GM23338 (cell line): ENCODE data around the gene STARD3. TPM values are rescaled to one million over a fixed set of nuclear protein-coding genes. Genes with fewer than 3 reads are reported as not detected.

Experiments
- ATAC-seq: fragments of 200-7000 bp; cut with Tn5 transposase; 3 replicates; pipeline ENCODE4 v1.9.1; 2020
- DNase-seq: peaks from one replicate; pipeline ENCODE4 v3.0.0-alpha.2; 2015; ENCODE audit warnings: low spot score
- H2AFZ ChIP-seq: fragments of 200-600 bp; sonication (generic); 2 replicates; pipeline ENCODE4 v1.8.0; 2016; ENCODE audit warnings: antibody characterized with exemption, mild to moderate bottlenecking, moderate library complexity
- H3F3A ChIP-seq: fragments of 200-600 bp; sonication (generic); replicated peaks from 2 replicates; pipeline ENCODE4 v1.8.0; 2017; ENCODE audit warnings: antibody characterized with exemption, mixed run types, low read depth
- H3K27ac ChIP-seq: fragments of 200-600 bp; sonication (generic); 2 replicates; pipeline ENCODE4 v1.6.1; 2016; ENCODE audit warnings: low read depth
- H3K27me3 ChIP-seq: fragments of 200-600 bp; sonication (generic); 2 replicates; pipeline ENCODE4 v1.8.0; 2016; ENCODE audit warnings: mild to moderate bottlenecking, mixed run types, moderate library complexity; ENCODE audit not compliant: insufficient read depth
- H3K36me3 ChIP-seq: fragments of 200-600 bp; sonication (generic); 2 replicates; pipeline ENCODE4 v1.8.0; 2016; ENCODE audit warnings: mild to moderate bottlenecking; ENCODE audit not compliant: insufficient read depth
- H3K4me1 ChIP-seq: fragments of 200-600 bp; sonication (generic); 2 replicates; pipeline ENCODE4 v1.8.0; 2016; ENCODE audit warnings: mild to moderate bottlenecking, moderate library complexity; ENCODE audit not compliant: insufficient read depth
- H3K4me2 ChIP-seq: fragments of 200-600 bp; sonication (generic); 2 replicates; pipeline ENCODE4 v1.7.1; 2017; ENCODE audit warnings: mixed run types
- H3K4me3 ChIP-seq: fragments of 200-600 bp; sonication (generic); 2 replicates; pipeline ENCODE4 v1.6.1; 2016; ENCODE audit warnings: mixed run types
- H3K79me2 ChIP-seq: fragments of 200-600 bp; sonication (generic); replicated peaks from 2 replicates; pipeline ENCODE4 v1.8.0; 2017; ENCODE audit warnings: mild to moderate bottlenecking; ENCODE audit not compliant: insufficient read depth
- H3K9me2 ChIP-seq: fragments of 200-600 bp; sonication (generic); 2 replicates; pipeline ENCODE4 v1.8.0; 2017; ENCODE audit not compliant: insufficient read depth
- H4K20me1 ChIP-seq: fragments of 200-600 bp; sonication (generic); replicated peaks from 2 replicates; pipeline ENCODE4 v1.8.0; 2017; ENCODE audit warnings: mild to moderate bottlenecking; ENCODE audit not compliant: insufficient read depth
- H3K27ac Mint-ChIP-seq: 2 replicates; pipeline ENCODE4 v1.8.0; 2020; ENCODE audit warnings: inconsistent platforms, mild to moderate bottlenecking, moderate library complexity, mixed read lengths
- H3K27me3 Mint-ChIP-seq: 3 replicates; pipeline ENCODE4 v1.8.0; 2022; ENCODE audit warnings: low read depth, mild to moderate bottlenecking, moderate library complexity, mixed read lengths, inconsistent platforms; ENCODE audit not compliant: insufficient read depth, poor library complexity
- H3K36me3 Mint-ChIP-seq: 3 replicates; pipeline ENCODE4 v1.8.0; 2021; ENCODE audit warnings: low read depth, mild to moderate bottlenecking, inconsistent platforms, moderate library complexity, mixed read lengths
- H3K4me1 Mint-ChIP-seq: 3 replicates; pipeline ENCODE4 v1.8.0; 2020; ENCODE audit warnings: mild to moderate bottlenecking, inconsistent platforms, mixed read lengths
- H3K4me3 Mint-ChIP-seq: 3 replicates; pipeline ENCODE4 v1.8.0; 2021; ENCODE audit warnings: moderate library complexity, mild to moderate bottlenecking, inconsistent platforms, mixed read lengths
- H3K9me3 Mint-ChIP-seq: 3 replicates; pipeline ENCODE4 v1.8.0; 2020; ENCODE audit warnings: moderate library complexity, mild to moderate bottlenecking, inconsistent platforms, mixed read lengths
- EZH2 ChIP-seq: fragments of 200-600 bp; sonication (generic); IDR thresholded peaks from one replicate; pipeline ENCODE4 v1.8.0; 2017; ENCODE audit warnings: antibody characterized with exemption, mild to moderate bottlenecking, low read depth; ENCODE audit not compliant: unreplicated experiment
- JUNB ChIP-seq: IDR thresholded peaks from one replicate; pipeline ENCODE4 v1.6.1; 2016; ENCODE audit warnings: antibody characterized with exemption; ENCODE audit not compliant: unreplicated experiment
- polyA plus RNA-seq: library from polyadenylated mRNA; unstranded; fragments of >200 nt; fragmentation: Nextera tagmentation; extraction: Ambion mirVana; gene quantifications from 2 replicates; pipeline ENCODE4 v1.2.1, GENCODE V29; 2016
- total RNA-seq: library from RNA; depleted of rRNA; stranded (reverse); fragments of >200 nt; shearing (Covaris generic); gene quantifications from 2 replicates; pipeline ENCODE4 v1.2.3, GENCODE V29; 2014
- TF ChIP-seq, protein P1 (sequence below): IDR thresholded peaks from one replicate; pipeline ENCODE4 v1.6.1; 2018; ENCODE audit warnings: antibody characterized with exemption; ENCODE audit not compliant: unreplicated experiment

The STARD3 gene
- total and polyA plus RNA-seq, 2 experiments from 2014 or later, result 26.4 to 53.3 TPM

DNA sequence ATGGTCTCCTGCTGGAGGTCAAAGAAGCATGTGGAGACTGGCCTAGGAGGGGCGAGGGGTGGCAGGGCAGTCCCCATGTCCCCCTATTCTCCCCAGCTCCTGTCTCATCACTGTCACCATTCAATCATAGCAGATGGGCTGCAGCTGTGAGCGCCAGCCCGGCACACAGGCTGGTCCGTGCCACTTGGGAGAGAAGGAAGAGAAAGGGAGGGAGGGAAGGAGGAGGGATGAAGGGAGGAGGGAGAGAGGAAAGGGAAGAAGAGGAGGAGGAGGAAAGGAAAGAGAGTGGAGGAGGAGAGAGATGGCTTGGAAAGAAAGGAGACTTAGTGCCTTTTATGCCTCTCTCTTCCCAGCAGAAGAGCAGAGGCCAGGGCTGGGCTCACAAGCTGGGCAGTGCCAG is 41.6 kb upstream of the STARD3 start:
- Mint-ChIP-seq H3K4me3 (no peak overlapping the region), H3K27ac (no peak overlapping the region), H3K27me3 (peaks cover 80% of the 10 kb centered on the region), H3K4me1 (peaks cover 44% of the 10 kb centered on the region), H3K9me3 (no peaks in the 10 kb centered on the region), H3K36me3 (no peaks in the 10 kb centered on the region)
- H3K27me3 ChIP-seq, result peaks cover 91% of the 10 kb centered on the region
- DNase-seq, result peak; percentile 61
- TF ChIP-seq EZH2 (peak; percentile 40), JUNB (no peak)
- ATAC-seq, result no peak
- H3K36me3 ChIP-seq, result no peaks in the 10 kb centered on the region
- no peak overlapping the region for H2AFZ ChIP-seq
- H4K20me1 ChIP-seq, result peaks cover 12% of the 10 kb centered on the region; the same call in 1 of the 2 replicates
- peak overlapping the region; percentile 26; the same call in 1 of the 2 replicates for H3K4me3 ChIP-seq
- peaks cover 54% of the 10 kb centered on the region for H3K4me1 ChIP-seq
- no peaks in the 10 kb centered on the region for H3K9me2 ChIP-seq
- no peak overlapping the region for H3K27ac ChIP-seq
- H3K4me2 ChIP-seq, result 0 out of 2 replicates have a peak overlapping the region, but pooled peaks have one; percentile 52
- H3F3A ChIP-seq, result peaks cover 33% of the 10 kb centered on the region
- no peaks in the 10 kb centered on the region for H3K79me2 ChIP-seq

DNA sequence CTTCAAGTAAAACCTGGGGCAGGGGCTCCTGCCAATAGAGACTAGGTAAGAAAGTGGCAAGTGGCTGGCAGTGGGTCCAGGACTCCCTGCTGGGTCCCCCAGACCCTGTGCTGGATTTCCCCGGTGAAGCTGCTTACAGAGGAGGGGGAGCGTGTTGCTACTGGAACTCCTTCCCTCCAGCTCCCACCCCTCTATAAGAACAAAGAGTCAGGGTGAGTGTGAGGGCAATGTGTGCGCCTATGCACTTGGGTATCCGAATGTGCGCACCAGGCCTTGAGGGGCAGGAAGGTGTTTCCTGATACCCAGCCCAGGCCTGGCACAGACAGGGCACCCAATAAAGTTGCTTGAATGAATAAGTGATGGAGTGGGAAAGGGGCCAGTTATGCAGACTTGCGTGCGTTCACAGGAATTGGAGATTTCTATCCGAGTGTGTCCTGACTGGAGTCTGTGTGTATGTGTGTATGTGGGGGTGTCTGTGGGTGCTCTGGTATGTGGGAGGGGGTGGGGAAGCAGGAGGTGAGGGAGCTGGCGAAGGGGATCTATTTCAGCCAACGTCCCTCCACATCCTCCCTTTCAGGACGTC is 40.9 kb upstream of the STARD3 start:
- TF ChIP-seq EZH2, result peak; percentile 51
- TF ChIP-seq, protein P1, sequence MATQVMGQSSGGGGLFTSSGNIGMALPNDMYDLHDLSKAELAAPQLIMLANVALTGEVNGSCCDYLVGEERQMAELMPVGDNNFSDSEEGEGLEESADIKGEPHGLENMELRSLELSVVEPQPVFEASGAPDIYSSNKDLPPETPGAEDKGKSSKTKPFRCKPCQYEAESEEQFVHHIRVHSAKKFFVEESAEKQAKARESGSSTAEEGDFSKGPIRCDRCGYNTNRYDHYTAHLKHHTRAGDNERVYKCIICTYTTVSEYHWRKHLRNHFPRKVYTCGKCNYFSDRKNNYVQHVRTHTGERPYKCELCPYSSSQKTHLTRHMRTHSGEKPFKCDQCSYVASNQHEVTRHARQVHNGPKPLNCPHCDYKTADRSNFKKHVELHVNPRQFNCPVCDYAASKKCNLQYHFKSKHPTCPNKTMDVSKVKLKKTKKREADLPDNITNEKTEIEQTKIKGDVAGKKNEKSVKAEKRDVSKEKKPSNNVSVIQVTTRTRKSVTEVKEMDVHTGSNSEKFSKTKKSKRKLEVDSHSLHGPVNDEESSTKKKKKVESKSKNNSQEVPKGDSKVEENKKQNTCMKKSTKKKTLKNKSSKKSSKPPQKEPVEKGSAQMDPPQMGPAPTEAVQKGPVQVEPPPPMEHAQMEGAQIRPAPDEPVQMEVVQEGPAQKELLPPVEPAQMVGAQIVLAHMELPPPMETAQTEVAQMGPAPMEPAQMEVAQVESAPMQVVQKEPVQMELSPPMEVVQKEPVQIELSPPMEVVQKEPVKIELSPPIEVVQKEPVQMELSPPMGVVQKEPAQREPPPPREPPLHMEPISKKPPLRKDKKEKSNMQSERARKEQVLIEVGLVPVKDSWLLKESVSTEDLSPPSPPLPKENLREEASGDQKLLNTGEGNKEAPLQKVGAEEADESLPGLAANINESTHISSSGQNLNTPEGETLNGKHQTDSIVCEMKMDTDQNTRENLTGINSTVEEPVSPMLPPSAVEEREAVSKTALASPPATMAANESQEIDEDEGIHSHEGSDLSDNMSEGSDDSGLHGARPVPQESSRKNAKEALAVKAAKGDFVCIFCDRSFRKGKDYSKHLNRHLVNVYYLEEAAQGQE, result no peak
- Histone ChIP-seq H3K4me1 (peaks cover 61% of the 10 kb centered on the region), H3K9me2 (no peaks in the 10 kb centered on the region), H3K4me2 (peak overlapping the region; percentile 76), H3K36me3 (no peaks in the 10 kb centered on the region), H4K20me1 (peaks cover 13% of the 10 kb centered on the region; the same call in 1 of the 2 replicates), H3K27ac (no peak overlapping the region), H3K4me3 (peak overlapping the region; percentile 48), H3K27me3 (peaks cover 98% of the 10 kb centered on the region), H3F3A (peaks cover 40% of the 10 kb centered on the region), H3K79me2 (no peaks in the 10 kb centered on the region), H2AFZ (no peak overlapping the region)
- Mint-ChIP-seq H3K4me1 (peaks cover 50% of the 10 kb centered on the region), H3K27me3 (peaks cover 87% of the 10 kb centered on the region), H3K27ac (no peak overlapping the region), H3K36me3 (no peaks in the 10 kb centered on the region), H3K4me3 (peak overlapping the region; percentile 32; the same call in 2 of the 3 replicates), H3K9me3 (no peaks in the 10 kb centered on the region)
- no peak for DNase-seq
- ATAC-seq, result no peak

DNA sequence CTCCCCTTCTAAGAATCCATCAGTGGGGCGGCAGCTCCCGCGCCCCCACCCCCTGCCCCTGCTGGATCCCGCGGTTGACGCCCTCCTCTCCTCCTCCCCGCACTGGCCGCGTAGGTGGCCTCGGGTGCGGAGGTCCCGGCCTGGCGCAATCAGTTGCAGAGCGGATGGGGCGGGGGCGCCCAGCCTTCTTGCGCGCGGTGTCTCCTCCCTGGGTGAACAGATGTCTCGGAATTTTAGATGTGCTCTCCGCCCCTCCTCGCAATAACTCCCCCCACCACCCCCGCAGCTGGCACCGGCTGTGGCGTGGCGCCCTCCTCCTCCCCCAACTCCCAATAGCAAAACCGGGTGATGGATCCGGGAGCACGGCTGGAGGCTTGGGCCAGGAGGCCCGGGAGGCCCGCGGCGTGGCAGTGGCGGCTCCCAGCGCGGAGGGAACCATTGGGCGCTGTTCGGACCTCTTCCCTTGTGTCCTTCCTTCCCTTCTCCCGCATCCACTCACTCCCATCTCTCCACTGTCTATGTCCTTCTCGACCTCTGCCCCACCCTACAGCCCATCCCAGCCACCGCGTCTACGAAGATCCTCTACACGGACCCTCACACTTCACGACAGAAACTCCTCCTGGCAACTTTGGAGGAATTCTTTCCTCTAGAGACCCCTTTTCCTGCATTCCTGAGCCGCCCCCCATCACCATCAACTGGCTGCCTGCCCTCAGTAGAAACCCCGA is 40.2 kb upstream of the STARD3 start:
- H3K27ac ChIP-seq, result no peak overlapping the region

More for the DNA sequence above, 40.2 kb upstream of the STARD3 start:
- H2AFZ ChIP-seq, result no peak overlapping the region
- no peaks in the 10 kb centered on the region for H3K79me2 ChIP-seq
- Mint-ChIP-seq H3K27me3 (peaks cover 91% of the 10 kb centered on the region), H3K4me1 (peaks cover 52% of the 10 kb centered on the region), H3K9me3 (no peaks in the 10 kb centered on the region), H3K27ac (no peak overlapping the region), H3K4me3 (peak overlapping the region; percentile 50), H3K36me3 (no peaks in the 10 kb centered on the region)
- H3K9me2 ChIP-seq, result no peaks in the 10 kb centered on the region
- ATAC-seq (no peak), DNase-seq (no peak)
- peaks cover 13% of the 10 kb centered on the region; the same call in 1 of the 2 replicates for H4K20me1 ChIP-seq
- H3F3A ChIP-seq, result peaks cover 42% of the 10 kb centered on the region
- peak overlapping the region; percentile 48 for H3K4me3 ChIP-seq
- peaks cover 62% of the 10 kb centered on the region for H3K4me1 ChIP-seq
- H3K27me3 ChIP-seq, result peaks cover 98% of the 10 kb centered on the region
- peak; percentile 99 for TF ChIP-seq EZH2
- TF ChIP-seq, protein P1, result no peak
- H3K36me3 ChIP-seq, result no peaks in the 10 kb centered on the region
- peak overlapping the region; percentile 76 for H3K4me2 ChIP-seq
